Urothelium cell line (cell line): ENCODE data around the gene C22orf15.

Experiments used
- DNase-seq: peaks from one replicate; pipeline ENCODE4 v3.0.0; 2011; ENCODE audit warnings: low spot score, mixed read lengths
- FAIRE-seq: peaks from 2 replicates; lab custom pipeline; 2011; peaks lifted over from hg19 to GRCh38; lab: Jason Lieb, UNC

The C22orf15 gene

DNA sequence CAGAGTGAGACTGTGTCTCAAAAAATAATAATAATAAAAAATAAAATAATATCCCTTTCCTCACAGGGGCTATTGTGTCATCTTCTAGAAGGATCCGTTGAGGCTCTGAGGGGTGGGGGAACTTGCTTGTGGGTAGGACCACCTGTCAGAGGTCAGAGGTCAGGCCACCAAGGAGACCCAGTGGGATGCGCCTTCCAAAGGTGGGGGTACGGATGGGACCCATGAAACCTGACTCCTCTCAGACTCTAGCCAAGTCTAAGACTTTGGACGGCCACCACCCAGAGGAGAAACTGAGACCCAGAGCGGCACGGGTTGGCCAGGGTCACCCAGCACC is 9.5 kb downstream of the C22orf15 start:
- FAIRE-seq = no peak

GRCh38 chr22:23772649-23773473 is 10.1 kb downstream of the C22orf15 start, which contains the start of gene MMP11:
Gene MMP11, plus strand, starts transcription at chr22:23772849. Its CDS starts 22 bp downstream, at chr22:23772871.
- DNase-seq (no peak), FAIRE-seq (no peak)

More for the DNA sequence above, 9.5 kb downstream of the C22orf15 start:
- no peak for DNase-seq

DNA sequence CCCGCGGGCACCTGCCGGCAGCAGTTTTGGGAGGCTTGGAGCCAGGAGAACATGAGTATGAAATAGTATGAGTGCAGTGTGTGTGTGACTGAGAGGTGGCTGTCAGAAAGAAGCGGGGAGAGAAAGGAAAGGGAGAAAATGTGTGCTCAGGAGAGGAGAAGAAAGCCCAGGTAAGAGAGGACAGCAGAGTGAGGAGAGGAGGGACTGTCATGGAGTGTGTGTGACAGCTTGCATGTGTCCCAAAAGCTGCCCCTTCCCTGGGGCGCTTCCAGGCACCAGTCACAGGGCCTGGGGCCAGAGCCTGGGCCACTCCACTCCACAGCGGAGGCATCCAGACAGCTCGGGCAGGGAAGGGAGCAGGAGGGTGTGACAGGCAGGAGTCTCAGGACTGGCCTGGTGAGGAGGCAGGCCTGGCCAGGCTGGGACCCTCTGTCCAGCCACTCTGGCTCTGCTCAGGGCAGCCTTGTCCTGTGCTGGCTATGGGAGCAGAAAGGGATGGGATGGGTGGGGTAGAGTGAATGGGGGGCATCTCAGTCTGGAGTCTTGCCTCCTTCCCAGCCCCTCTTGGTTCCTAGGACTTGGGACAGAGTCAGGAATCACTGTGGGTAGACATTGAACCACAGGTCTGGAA is 10.8 kb downstream of the C22orf15 start:
- no peak for DNase-seq
- FAIRE-seq = peak; percentile 32

GRCh38 chr22:23774114-23774921 is 11.5 kb downstream of the C22orf15 start:
- FAIRE-seq (peak; percentile 89), DNase-seq (no peak)

DNA sequence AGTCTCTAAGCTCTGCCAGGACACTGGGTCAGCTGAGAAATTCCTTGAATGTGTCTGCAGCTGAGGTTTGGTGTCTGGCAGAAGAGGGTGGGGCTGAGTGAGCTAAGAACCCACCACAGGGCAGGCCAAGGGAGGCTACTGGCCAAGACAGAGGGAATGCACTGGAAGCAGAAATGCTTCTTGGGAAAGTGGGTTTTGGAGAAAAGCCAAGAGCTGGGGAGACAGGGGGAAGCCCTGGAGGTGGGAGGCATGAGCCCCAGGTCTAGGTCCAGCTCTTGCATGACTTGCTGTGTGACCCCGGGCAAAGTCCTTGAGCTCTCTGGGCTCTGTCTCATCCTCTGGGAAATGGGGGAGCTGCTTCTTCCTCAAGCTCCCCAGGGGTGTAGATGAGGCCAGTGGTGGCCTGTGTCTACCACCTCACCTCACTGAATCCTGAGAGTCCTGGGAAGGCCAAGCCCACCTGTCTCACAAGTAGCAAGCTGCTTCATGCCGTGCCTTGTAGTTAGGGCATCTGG is 12.2 kb downstream of the C22orf15 start:
- DNase-seq (peak; percentile 77), FAIRE-seq (no peak)

- DNase-seq (no peak), FAIRE-seq (no peak)
Measured at GRCh38 chr22:23775779-23776375, 13.1 kb downstream of the C22orf15 start.

DNA sequence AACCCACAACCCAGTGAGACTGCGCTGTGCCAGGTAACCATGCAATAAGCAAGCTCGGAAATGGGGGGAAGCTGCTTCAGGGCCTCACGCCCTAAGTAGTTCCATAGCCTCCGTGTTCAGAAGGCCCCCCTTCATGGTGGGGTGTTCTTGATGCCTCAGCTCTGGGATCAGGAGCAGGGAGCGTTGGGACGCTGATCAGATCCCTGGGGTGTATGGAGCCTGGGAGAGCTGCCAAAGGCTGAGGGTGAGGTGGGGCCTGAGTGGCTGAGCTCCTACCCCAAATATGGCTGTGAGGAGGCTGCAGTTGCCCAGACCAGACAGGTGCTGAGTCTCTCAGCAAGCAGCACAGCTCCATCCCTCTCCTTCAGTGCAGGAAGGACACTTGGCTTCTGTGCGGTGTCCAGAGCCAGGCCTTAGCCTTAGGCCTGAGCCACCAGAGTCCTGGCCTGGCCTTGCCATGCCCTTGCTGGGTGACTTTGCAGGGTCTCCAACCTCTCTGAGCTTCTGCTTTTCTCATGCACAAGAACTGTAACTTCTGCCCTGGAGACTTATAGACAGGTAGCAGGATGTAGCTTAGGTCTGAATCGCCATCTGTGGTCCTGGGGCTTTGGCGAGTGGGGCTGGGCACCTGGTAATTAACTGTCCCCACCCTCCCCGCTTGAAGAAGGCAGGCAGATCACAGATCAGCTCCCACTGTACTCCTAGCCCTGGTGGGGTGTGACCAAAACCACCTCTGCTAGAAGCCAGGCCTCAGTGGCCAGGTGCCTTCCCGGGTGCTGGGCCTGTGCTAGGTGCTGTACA is 15.2 kb downstream of the C22orf15 start:
- FAIRE-seq = no peak
- no peak for DNase-seq

DNA sequence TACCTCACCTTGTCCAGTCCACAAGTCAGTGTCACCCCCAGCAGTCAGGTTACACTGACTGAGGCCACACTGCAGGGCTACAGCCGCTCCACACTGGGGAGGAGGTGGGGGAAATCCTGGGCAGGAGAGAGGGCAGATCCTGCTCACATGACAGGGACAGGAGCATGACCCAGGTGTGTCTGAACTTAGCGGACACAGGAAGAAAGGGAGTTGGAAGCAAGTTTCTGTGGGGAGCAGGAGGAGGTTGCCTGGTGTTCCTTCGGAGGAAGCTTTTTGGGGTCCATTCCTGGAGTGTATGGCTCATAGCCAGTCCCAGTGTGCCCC is 15.7 kb downstream of the C22orf15 start:
- DNase-seq = no peak
- FAIRE-seq = peak; percentile 88

GRCh38 chr22:23779083-23779482 is 16.3 kb downstream of the C22orf15 start:
- FAIRE-seq = peak; percentile 58
- no peak for DNase-seq

DNA sequence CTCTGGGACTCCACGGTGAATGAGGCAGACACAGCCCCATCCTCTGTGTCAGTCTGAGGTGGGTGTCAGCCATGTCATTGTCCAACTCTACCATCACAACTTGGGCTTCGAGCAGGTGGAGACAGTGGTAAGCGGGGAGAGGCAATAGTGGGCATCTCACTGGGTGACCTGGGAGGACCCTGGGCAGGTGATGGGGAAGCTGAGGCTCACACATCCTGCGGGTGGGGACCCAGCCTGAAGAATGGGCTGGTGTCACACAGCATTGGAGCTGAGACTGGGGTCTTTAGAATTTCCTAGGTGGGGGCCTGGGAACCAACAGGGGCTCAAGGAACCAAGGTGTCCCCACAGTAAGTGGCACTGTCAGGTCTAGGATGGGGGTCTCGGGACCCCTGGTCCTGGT is 16.9 kb downstream of the C22orf15 start:
- DNase-seq (no peak), FAIRE-seq (peak; percentile 79)

DNA sequence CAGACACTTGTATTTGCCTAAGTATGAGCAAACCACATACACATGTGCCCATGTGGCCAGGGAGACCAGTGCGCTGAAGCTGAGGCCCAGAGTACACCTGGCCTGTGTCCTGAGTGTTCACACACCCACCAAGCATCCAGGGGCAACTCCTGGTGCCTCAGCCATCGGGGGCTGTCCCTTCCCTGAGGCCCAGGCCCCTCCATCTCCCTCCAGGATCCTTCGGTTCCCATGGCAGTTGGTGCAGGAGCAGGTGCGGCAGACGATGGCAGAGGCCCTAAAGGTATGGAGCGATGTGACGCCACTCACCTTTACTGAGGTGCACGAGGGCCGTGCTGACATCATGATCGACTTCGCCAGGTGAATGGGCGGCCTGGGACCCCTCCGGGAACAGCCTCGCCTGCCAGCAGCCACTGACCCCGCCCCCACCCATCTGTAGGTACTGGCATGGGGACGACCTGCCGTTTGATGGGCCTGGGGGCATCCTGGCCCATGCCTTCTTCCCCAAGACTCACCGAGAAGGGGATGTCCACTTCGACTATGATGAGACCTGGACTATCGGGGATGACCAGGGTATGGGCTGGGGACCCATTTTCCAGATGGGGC is 17.5 kb downstream of the C22orf15 start:
- FAIRE-seq (peak; percentile 53), DNase-seq (no peak)

DNA sequence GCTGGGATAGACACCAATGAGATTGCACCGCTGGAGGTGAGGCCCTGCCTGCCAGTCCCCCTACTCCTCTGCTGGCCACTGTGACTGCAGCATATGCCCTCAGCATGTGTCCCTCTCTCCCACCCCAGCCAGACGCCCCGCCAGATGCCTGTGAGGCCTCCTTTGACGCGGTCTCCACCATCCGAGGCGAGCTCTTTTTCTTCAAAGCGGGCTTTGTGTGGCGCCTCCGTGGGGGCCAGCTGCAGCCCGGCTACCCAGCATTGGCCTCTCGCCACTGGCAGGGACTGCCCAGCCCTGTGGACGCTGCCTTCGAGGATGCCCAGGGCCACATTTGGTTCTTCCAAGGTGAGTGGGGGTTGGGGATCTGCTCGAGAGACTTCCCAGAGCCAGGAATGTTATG is 18.3 kb downstream of the C22orf15 start:
- DNase-seq (no peak), FAIRE-seq (peak; percentile 61)

DNA sequence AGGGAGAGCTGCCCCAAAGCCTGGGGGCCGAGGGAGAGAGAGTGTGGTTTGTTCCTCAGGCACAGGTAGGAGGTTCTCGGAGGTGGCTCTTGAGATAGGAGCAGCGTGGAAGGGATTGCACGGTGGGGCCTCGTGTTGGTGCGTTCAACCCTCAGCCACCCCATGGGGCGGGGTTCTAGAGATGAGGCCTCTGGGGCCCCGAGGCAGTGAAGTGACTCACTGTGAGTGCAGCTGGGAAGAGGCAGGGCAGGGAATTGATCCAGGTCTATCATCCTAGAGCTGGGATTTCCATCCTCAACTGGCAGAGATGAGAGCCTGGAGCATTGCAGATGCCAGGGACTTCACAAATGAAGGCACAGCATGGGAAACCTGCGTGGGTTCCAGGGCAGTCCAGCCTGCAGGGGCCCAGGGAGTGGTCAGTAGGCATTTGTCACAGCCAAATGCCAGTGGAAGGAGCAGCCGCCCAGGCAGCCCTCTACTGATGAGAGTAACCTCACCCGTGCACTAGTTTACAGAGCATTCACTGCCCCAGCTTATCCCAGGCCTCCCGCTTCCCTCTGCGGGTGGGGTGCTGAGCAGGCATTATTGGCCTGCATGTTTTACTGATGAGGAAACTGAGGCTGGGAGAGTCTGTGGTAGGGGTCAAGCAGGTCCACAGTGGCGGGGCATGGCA is 18.9 kb downstream of the C22orf15 start:
- FAIRE-seq (peak; percentile 90), DNase-seq (peak; percentile 78)

GRCh38 chr22:23782252-23782651 is 19.5 kb downstream of the C22orf15 start:
- no peak for FAIRE-seq
- DNase-seq = no peak

DNA sequence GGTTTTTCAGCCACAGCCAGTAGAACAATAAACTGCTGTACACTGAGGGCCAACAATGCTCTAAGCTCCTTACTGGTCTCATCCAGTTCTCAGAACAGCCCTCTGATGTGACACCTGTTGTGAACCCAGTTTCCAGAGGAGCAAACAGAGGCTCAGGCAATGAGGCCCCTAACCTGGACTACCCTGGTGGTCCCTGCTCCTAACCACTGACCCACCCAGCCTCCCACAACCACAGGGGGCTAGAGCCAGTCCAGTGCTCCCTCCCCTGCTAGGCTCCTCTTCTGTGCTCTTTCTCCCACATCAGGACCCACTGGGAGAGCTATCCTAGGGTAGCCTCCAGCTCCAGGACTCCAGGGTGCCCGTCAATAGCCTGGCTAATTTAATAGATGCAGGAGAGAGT is 19.9 kb downstream of the C22orf15 start:
- DNase-seq (no peak), FAIRE-seq (peak; percentile 61)

- FAIRE-seq = peak; percentile 82
Measured at GRCh38 chr22:23783265-23784150, 20.7 kb downstream of the C22orf15 start.

GRCh38 chr22:23784215-23784732 is 21.5 kb downstream of the C22orf15 start:
- DNase-seq (peak; percentile 67), FAIRE-seq (no peak)

More at GRCh38 chr22:23783265-23784150, 20.7 kb downstream of the C22orf15 start:
- no peak for DNase-seq

DNA sequence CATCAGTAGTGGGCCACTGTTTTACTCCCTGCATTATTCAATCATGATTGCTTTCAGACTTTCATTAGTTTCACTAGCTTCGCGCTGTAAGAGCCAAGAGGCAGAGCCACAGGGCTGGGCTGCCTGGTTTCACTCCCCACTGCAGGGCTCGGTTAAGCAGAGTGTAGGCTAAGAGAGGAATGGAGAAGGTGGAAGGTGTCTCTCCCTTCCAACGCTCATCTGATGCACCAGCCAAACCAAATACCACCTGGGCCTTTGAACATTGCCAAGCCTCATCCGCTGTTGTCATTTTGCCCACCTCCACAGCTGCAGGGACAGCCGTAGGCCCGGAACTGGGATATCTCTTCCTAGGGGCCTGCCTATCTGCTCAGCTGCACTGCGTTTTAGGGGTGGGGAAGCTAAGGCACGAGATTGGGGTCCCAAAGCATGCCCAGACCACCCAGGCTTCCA is 23.5 kb downstream of the C22orf15 start:
- FAIRE-seq = no peak
- DNase-seq = no peak
